Small intestine (tissue), 16 donors: ENCODE data around the gene U2AF1L4. TPM values are rescaled to one million over a fixed set of nuclear protein-coding genes. Genes with fewer than 3 reads are reported as not detected.

Source experiments
- DNase-seq, 2 donors: peaks; one replicate each; pipeline versions ENCODE4 v3.0.0 to v3.0.0-alpha.2; 2013
- FAIRE-seq: peaks from 2 replicates; lab custom pipeline; 2012; peaks lifted over from hg19 to GRCh38; lab: Jason Lieb, UNC
- H3K27ac ChIP-seq, 3 donors: one replicate each; pipeline ENCODE4 v1.5.1; 2013; ENCODE audit warnings: low read length in 2 of 3, mild to moderate bottlenecking in 2 of 3, control low read depth in 1 of 3, inconsistent platforms in 1 of 3, low read depth in 1 of 3, moderate library complexity in 1 of 3
- H3K27me3 ChIP-seq, 3 donors: one replicate each; pipeline ENCODE4 v1.6.1; 2013; ENCODE audit warnings: low read length in 3 of 3, inconsistent platforms in 1 of 3; ENCODE audit not compliant: control insufficient read depth in 3 of 3, insufficient read depth in 3 of 3
- H3K36me3 ChIP-seq, 3 donors: one replicate each; pipeline ENCODE4 v1.6.1; 2013; ENCODE audit warnings: low read length in 3 of 3, inconsistent platforms in 1 of 3, low read depth in 1 of 3, mild to moderate bottlenecking in 1 of 3, moderate library complexity in 1 of 3; ENCODE audit not compliant: control insufficient read depth in 3 of 3, insufficient read depth in 2 of 3
- H3K4me1 ChIP-seq, 3 donors: one replicate each; pipeline ENCODE4 v1.6.1; 2013; ENCODE audit warnings: low read length in 2 of 3, inconsistent platforms in 1 of 3, low read depth in 1 of 3, mild to moderate bottlenecking in 1 of 3, moderate library complexity in 1 of 3; ENCODE audit not compliant: control insufficient read depth in 3 of 3, insufficient read depth in 2 of 3
- H3K4me3 ChIP-seq, 3 donors: one replicate each; pipeline ENCODE4 v1.5.1; 2013; ENCODE audit warnings: low read length in 3 of 3, control low read depth in 1 of 3, inconsistent platforms in 1 of 3, low read depth in 1 of 3, mild to moderate bottlenecking in 1 of 3, moderate library complexity in 1 of 3
- H3K9me3 ChIP-seq, 2 donors: one replicate each; pipeline ENCODE4 v1.6.1; 2013; ENCODE audit warnings: low read depth in 1 of 2, low read length in 1 of 2; ENCODE audit not compliant: control insufficient read depth in 2 of 2, insufficient read depth in 1 of 2
- WGBS, 3 donors: extraction: QIAGEN DNeasy Blood & Tissue Kit; methylation state at CpG; one replicate each; pipeline ENCODE4 v1.1.7; 2013; 5-methylcytosine and 5-hydroxymethylcytosine counted together
- long read RNA-seq, 10 donors: transcript quantifications; one replicate each; lab custom pipeline, GENCODE V29; 2026
- polyA plus RNA-seq, 4 donors: library from polyadenylated mRNA; stranded (reverse) in 3 of 4; unstranded in 1 of 4; fragments of 200-250 nt in 3 of 4; fragments of 120-200 nt in 1 of 4; gene quantifications; one replicate each; pipeline versions ENCODE4 v1.2.1 to v1.2.3, GENCODE V29; 2013
- donor health status: healthy with polysubstance abuse.
- donor health status: control.
- donor health status: control.
- donor health status: Bipolar disorder and iron deficiency.
- donor health status: healthy.

The U2AF1L4 gene, protein sequence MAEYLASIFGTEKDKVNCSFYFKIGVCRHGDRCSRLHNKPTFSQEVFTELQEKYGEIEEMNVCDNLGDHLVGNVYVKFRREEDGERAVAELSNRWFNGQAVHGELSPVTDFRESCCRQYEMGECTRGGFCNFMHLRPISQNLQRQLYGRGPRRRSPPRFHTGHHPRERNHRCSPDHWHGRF
- polyA plus RNA-seq: 10 to 100 TPM; 14.6 to 99.7 (median 34.7) TPM
- long read RNA-seq, donor 1, partial matches to known transcripts: 0 of 2 reads
- long read RNA-seq, donor 1, other reads (novel, unspliced or antisense): 0 of 2 reads
- long read RNA-seq, donor 2, partial matches to known transcripts: 0 of 1 reads
- long read RNA-seq, donor 2, other reads (novel, unspliced or antisense): 0 of 1 reads
- long read RNA-seq, donor 3: 0 reads
- long read RNA-seq, donor 4, partial matches to known transcripts: 0 of 1 reads
- long read RNA-seq, donor 4, other reads (novel, unspliced or antisense): 0 of 1 reads
- long read RNA-seq, donor 5, partial matches to known transcripts: 0 of 1 reads
- long read RNA-seq, donor 5, other reads (novel, unspliced or antisense): 0 of 1 reads
- long read RNA-seq, donor 6: 0 reads
- long read RNA-seq, donor 7, partial matches to known transcripts: 118 of 132 reads
- long read RNA-seq, donor 7, other reads (novel, unspliced or antisense): 13 of 132 reads
- long read RNA-seq, donor 8: 0 reads
- long read RNA-seq, donor 9: 0 reads
- long read RNA-seq, donor 10, partial matches to known transcripts: 0 of 1 reads
- long read RNA-seq, donor 10, other reads (novel, unspliced or antisense): 0 of 1 reads

GRCh38 chr19:35745328-35746086 lies at the start of gene U2AF1L4, which contains the start of gene PSENEN:
Gene U2AF1L4, minus strand, starts transcription at chr19:35745418. Its CDS starts 27 bp downstream, at chr19:35745391.
Gene PSENEN, plus strand, starts transcription at chr19:35745651. Its CDS starts 280 bp downstream, at chr19:35745931.
- Histone ChIP-seq H3K9me3 (peaks cover 0 to 4% of the 10 kb centered on the region in 2 donors), H3K4me1 (peaks cover 3 to 25% (median 4%) of the 10 kb centered on the region in 3 donors), H3K27me3 (no peaks in the 10 kb centered on the region), H3K36me3 (peaks cover 0 to 28% (median 0%) of the 10 kb centered on the region in 3 donors), H3K4me3 (peak within 1 kb of the TSS; percentile 77 to 99 (median 89)), H3K27ac (peak within 1 kb of the TSS; percentile 92 to 100 (median 100))
- WGBS, 3 donors: 0 to 1% (median 0%) methylated on average over 40 of the region's 40 CpGs
- FAIRE-seq (no peak), DNase-seq (peak; percentile 100)

GRCh38 chr19:35793381-35794165 lies 48.4 kb upstream of the U2AF1L4 start:
- H3K4me3 ChIP-seq: no peak overlapping the region
- peaks cover 0 to 23% (median 8%) of the 10 kb centered on the region in 3 donors for H3K27me3 ChIP-seq
- no peak overlapping the region for H3K27ac ChIP-seq
- DNase-seq (peak; percentile 31 to 57), FAIRE-seq (no peak)
- H3K36me3 ChIP-seq: no peaks in the 10 kb centered on the region
- no peaks in the 10 kb centered on the region for H3K4me1 ChIP-seq
- H3K9me3 ChIP-seq: no peaks in the 10 kb centered on the region
- WGBS, 3 donors: 58 to 71% (median 67%) methylated on average over 7 of the region's 7 CpGs

DNA sequence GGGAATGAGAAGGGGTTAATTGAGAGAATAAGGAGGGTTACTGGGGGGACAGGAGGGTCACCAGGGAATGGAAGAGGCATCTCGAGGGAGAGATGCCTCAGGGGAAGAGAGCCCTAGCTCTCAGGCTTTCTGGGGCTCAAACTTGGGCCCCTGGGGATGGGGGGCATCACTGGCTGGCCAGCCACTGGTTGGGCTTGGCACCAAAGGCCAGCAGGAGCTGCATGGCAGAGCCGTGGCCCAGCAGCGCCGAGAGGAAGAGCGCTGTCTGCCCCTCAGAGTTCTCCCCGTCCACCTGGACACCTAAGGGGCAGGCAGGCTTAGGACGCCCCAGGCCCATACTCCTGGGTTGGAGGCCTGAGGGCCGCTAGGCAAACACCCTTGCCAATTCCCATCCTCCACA lies 47.7 kb upstream of the U2AF1L4 start:
- Histone ChIP-seq H3K27me3 (peaks cover 0 to 19% (median 8%) of the 10 kb centered on the region in 3 donors), H3K4me3 (no peak overlapping the region), H3K27ac (no peak overlapping the region), H3K36me3 (no peaks in the 10 kb centered on the region), H3K9me3 (no peaks in the 10 kb centered on the region), H3K4me1 (no peaks in the 10 kb centered on the region)
- 74 to 77% (median 76%) methylated on average over 8 of the region's 8 CpGs for WGBS, 3 donors
- DNase-seq: no peak
- FAIRE-seq: no peak

GRCh38 chr19:35792312-35792711 lies 47.1 kb upstream of the U2AF1L4 start:
- H3K4me3 ChIP-seq: no peak overlapping the region
- FAIRE-seq (no peak), DNase-seq (no peak)
- peaks cover 0 to 13% (median 8%) of the 10 kb centered on the region in 3 donors for H3K27me3 ChIP-seq
- no peaks in the 10 kb centered on the region for H3K9me3 ChIP-seq
- peaks cover 0 to under 1% (median under 1%) of the 10 kb centered on the region in 3 donors for H3K36me3 ChIP-seq
- 85 to 94% (median 91%) methylated on average over 15 of the region's 15 CpGs for WGBS, 3 donors
- no peaks in the 10 kb centered on the region for H3K4me1 ChIP-seq
- H3K27ac ChIP-seq: no peak overlapping the region

GRCh38 chr19:35791814-35792279 lies 46.6 kb upstream of the U2AF1L4 start:
- Histone ChIP-seq H3K36me3 (peaks cover 0 to 2% (median 2%) of the 10 kb centered on the region in 3 donors), H3K27ac (no peak overlapping the region), H3K27me3 (peaks cover 0 to 8% (median 7%) of the 10 kb centered on the region in 3 donors), H3K9me3 (no peaks in the 10 kb centered on the region), H3K4me1 (peaks cover 0 to under 1% (median 0%) of the 10 kb centered on the region in 3 donors), H3K4me3 (no peak overlapping the region)
- FAIRE-seq (no peak), DNase-seq (no peak)
- 76 to 85% (median 78%) methylated on average over 9 of the region's 9 CpGs for WGBS, 3 donors

DNA sequence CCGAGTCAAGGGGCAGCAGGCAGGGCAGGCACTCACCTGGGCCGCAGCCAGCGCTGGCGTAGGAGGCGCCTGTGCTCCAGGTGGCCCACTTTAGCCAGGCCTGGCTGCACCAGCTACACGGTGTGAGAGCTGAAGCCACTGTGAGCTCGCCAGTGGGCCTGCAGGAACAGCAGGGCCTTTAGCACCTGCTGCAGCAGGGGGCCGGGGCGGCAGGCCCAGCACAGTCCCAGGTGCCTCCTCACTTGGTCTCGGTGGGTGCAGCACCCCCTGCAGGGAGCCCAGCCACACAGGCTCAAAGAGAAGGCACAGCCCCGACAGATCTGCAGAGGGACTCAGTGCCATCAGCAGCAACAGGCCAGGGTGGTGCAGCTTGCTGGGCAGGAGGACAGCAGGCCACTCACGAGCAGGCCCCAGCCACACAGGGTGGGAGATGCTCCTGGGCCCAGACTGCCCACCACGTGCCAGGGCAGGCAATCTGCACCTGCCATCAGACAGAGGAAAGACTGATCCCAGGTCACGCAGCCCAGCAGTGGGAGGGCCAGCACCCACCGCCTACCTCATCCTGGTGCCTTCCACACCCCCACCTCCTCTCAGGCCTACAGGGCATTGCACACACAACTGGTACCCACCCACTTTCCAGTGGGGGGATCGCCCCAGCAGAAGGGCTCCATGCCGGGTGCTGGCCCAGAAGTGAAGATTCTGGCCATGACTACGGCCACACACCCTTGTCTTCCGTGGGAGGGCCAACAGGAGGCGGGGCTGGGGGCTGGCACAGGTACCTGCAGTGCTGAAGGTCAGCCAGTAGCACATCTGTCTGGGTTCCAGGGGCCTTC lies 46.0 kb upstream of the U2AF1L4 start:
- DNase-seq (no peak), FAIRE-seq (no peak)
- Histone ChIP-seq H3K27me3 (peaks cover 0 to 2% (median under 1%) of the 10 kb centered on the region in 3 donors), H3K9me3 (no peaks in the 10 kb centered on the region), H3K4me3 (no peak overlapping the region), H3K4me1 (peaks cover 0 to 7% (median 0%) of the 10 kb centered on the region in 3 donors), H3K36me3 (peaks cover 0 to 2% (median 2%) of the 10 kb centered on the region in 3 donors), H3K27ac (no peak overlapping the region)
- 55 to 63% (median 56%) methylated on average over 18 to 20 of the region's 20 CpGs for WGBS, 3 donors
